PFSK-1 (cell line): Measurements from ENCODE around the gene CHCHD1.

ENCODE experiments used
- FOXP2 ChIP-seq: optimal IDR thresholded peaks from 2 replicates; pipeline ENCODE3; 2011; ENCODE audit warnings: borderline replicate concordance, control low read depth, inconsistent platforms; ENCODE audit not compliant: insufficient read depth; ENCODE audit errors: extremely low read length, extremely low read depth
- POLR2AphosphoS5 ChIP-seq: IDR thresholded peaks from 2 replicates; pipeline ENCODE4 v1.6.1; 2012; ENCODE audit warnings: low read depth, mild to moderate bottlenecking, control low read depth, low read length, moderate library complexity
- REST ChIP-seq, 2 experiments: IDR thresholded peaks; 2 replicates each; pipeline versions ENCODE4 v1.6.1 to v1.8.0; 2011 to 2012; ENCODE audit warnings: low read depth in 2 of 2, low read length in 2 of 2, control low read depth in 1 of 2, inconsistent platforms in 1 of 2, mild to moderate bottlenecking in 1 of 2, moderate library complexity in 1 of 2; ENCODE audit not compliant: insufficient read depth in 1 of 2
- SIN3A ChIP-seq: IDR thresholded peaks from 2 replicates; pipeline ENCODE4 v1.6.1; 2012; ENCODE audit warnings: mild to moderate bottlenecking, low read length, moderate library complexity, borderline replicate concordance; ENCODE audit not compliant: insufficient read depth
- TAF1 ChIP-seq: IDR thresholded peaks from 2 replicates; pipeline ENCODE4 v1.6.1; 2012; ENCODE audit warnings: low read length, control low read depth, borderline replicate concordance; ENCODE audit not compliant: insufficient read depth

- TF ChIP-seq TAF1 = no peak
- no peak for TF ChIP-seq REST (IDR thresholded peaks at IDR 0.05; ENCODE audit: insufficient read depth in 1 of 2, low read depth in 2 of 2, low read length in 2 of 2)
- TF ChIP-seq POLR2AphosphoS5 = no peak
- no peak for TF ChIP-seq SIN3A
- TF ChIP-seq FOXP2 = no peak
These were observed 36.0 kb downstream of the CHCHD1 start for GRCh38 chr10:73817826-73818225.
